Measurements from ENCODE around the gene TOM1L2.

- TF ChIP-seq POLR2AphosphoS5 (IDR thresholded peaks at IDR 0.05; ENCODE audit: low read depth, low read length) (no peak), POLR2A (IDR thresholded peaks at IDR 0.05; ENCODE audit: low read depth, low read length) (no peak), SPI1 (IDR thresholded peaks at IDR 0.05; ENCODE audit: low read depth, low read length) (no peak), TAF1 (IDR thresholded peaks at IDR 0.05; ENCODE audit: low read depth, low read length) (no peak), POU2F2 (IDR thresholded peaks at IDR 0.05; ENCODE audit: low read depth, low read length) (no peak), PAX5 (IDR thresholded peaks at IDR 0.05; ENCODE audit: insufficient read depth, low read length, severe bottlenecking) (no peak)
Observed at GRCh38 chr17:17933775-17934174, 38.4 kb downstream of the TOM1L2 start.

Measured in GM12891 (cell line).